ENCODE measurements around the gene EMC9. TPM values are rescaled to one million over a fixed set of nuclear protein-coding genes. Genes with fewer than 3 reads are reported as not detected.
A peak's percentile ranks its signal among the peaks of the same experiment; 100 is the strongest.

The EMC9 gene
- total RNA-seq, result 10 to 100 TPM in 2 of 3 donors, 1 to 10 TPM in 1; 9.3 to 12.3 (median 12.0) TPM
- total RNA-seq (2013), result 9.6 TPM

GRCh38 chr14:24141097-24141880 lies at the start of gene EMC9:
Gene EMC9 (minus strand): TSS chr14:24141591. CDS start chr14:24141304, 287 bp downstream.
- WGBS (ENCODE audit: insufficient coverage), result under 1% methylated on average over 65 of the region's 65 CpGs
- H3K36me3 ChIP-seq (ENCODE audit: control insufficient read depth, insufficient read depth, low read length), result peaks cover 43% of the 10 kb centered on the region

GRCh38 chr14:24190416-24190815 lies 49.0 kb upstream of the EMC9 start:
- H3K36me3 ChIP-seq (ENCODE audit: control insufficient read depth, insufficient read depth, low read length), result peaks cover 23% of the 10 kb centered on the region
- Mint-ChIP-seq H3K4me3 (no peak overlapping the region), H3K27me3 (ENCODE audit: low read depth in 2 of 2) (no peaks in the 10 kb centered on the region), H3K27ac (peak overlapping the region; percentile 83 to 97), H3K9me3 (no peaks in the 10 kb centered on the region), H3K4me1 (peaks cover 42 to 49% of the 10 kb centered on the region in 2 donors), H3K36me3 (no peaks in the 10 kb centered on the region)
- DNase-seq, result no peak
- no peaks in the 10 kb centered on the region for H3K9me3 ChIP-seq (ENCODE audit: control insufficient read depth, insufficient read depth, low read length)
- no peaks in the 10 kb centered on the region for H3K27me3 ChIP-seq (ENCODE audit: control insufficient read depth, insufficient read depth, low read length)
- ATAC-seq, result no peak
- no peak overlapping the region for H3K4me3 ChIP-seq (ENCODE audit: low read length)
- 96% methylated on average over 8 of the region's 10 CpGs for WGBS (ENCODE audit: insufficient coverage)
- peaks cover 31% of the 10 kb centered on the region for H3K4me1 ChIP-seq (ENCODE audit: control insufficient read depth, insufficient read depth, low read length)
- TF ChIP-seq, protein P1, sequence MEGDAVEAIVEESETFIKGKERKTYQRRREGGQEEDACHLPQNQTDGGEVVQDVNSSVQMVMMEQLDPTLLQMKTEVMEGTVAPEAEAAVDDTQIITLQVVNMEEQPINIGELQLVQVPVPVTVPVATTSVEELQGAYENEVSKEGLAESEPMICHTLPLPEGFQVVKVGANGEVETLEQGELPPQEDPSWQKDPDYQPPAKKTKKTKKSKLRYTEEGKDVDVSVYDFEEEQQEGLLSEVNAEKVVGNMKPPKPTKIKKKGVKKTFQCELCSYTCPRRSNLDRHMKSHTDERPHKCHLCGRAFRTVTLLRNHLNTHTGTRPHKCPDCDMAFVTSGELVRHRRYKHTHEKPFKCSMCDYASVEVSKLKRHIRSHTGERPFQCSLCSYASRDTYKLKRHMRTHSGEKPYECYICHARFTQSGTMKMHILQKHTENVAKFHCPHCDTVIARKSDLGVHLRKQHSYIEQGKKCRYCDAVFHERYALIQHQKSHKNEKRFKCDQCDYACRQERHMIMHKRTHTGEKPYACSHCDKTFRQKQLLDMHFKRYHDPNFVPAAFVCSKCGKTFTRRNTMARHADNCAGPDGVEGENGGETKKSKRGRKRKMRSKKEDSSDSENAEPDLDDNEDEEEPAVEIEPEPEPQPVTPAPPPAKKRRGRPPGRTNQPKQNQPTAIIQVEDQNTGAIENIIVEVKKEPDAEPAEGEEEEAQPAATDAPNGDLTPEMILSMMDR (IDR thresholded peaks at IDR 0.05), result no peak
- intact Hi-C loops (cut with micrococcal nuclease), result no loop called here
- H3K27ac ChIP-seq (ENCODE audit: low read length), result no peak overlapping the region

More at GRCh38 chr14:24141097-24141880, at the start of gene EMC9:
- intact Hi-C loops (cut with micrococcal nuclease), result loop anchor here (1.0 kb wide), 1 partner anchor 27 kb away; the partner anchor contains the start of genes DCAF11 and NRL
- H3K9me3 Mint-ChIP-seq, result no peaks in the 10 kb centered on the region
- H3K4me1 ChIP-seq (ENCODE audit: control insufficient read depth, insufficient read depth, low read length), result peaks cover 55% of the 10 kb centered on the region
- peak within 1 kb of the TSS; percentile 59 for H3K4me3 ChIP-seq (ENCODE audit: low read length)
- TF ChIP-seq, protein P1 (IDR thresholded peaks at IDR 0.05), result peak; percentile 20
- H3K4me1 Mint-ChIP-seq, result peaks cover 54 to 73% of the 10 kb centered on the region in 2 donors
- DNase-seq (peak; percentile 98 to 99), ATAC-seq (peak; percentile 89 to 97 (median 91))
- peak within 1 kb of the TSS; percentile 73 for H3K4me3 Mint-ChIP-seq
- peaks cover 7% of the 10 kb centered on the region for H3K36me3 Mint-ChIP-seq
- no peaks in the 10 kb centered on the region for H3K27me3 ChIP-seq (ENCODE audit: control insufficient read depth, insufficient read depth, low read length)
- H3K27me3 Mint-ChIP-seq (ENCODE audit: low read depth in 2 of 2), result no peaks in the 10 kb centered on the region
- no peaks in the 10 kb centered on the region for H3K9me3 ChIP-seq (ENCODE audit: control insufficient read depth, insufficient read depth, low read length)
- peak within 1 kb of the TSS; percentile 86 to 93 for H3K27ac Mint-ChIP-seq
- peak within 1 kb of the TSS; percentile 75 for H3K27ac ChIP-seq (ENCODE audit: low read length)

DNA sequence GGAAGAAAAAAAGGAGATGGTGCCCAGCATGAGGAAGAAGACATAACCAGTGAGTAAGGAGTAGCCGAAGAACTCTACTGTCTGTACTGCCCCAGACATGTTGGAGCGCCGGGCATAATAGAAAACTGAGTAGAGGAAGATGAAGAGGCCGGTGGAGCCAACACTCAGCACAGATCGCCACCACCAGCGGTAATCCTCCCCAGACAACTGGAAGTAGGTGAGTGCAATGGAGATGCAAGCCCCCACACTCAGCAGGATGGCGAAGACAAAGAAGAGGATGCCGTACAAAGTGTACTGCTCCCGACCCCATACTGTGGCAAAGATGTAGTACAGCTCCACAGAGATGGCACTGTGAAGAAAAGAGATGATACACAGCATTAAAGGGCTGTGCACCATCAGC lies 48.1 kb upstream of the EMC9 start:
- no peak for ATAC-seq
- Histone ChIP-seq H3K36me3 (ENCODE audit: control insufficient read depth, insufficient read depth, low read length) (peaks cover 32% of the 10 kb centered on the region), H3K9me3 (ENCODE audit: control insufficient read depth, insufficient read depth, low read length) (no peaks in the 10 kb centered on the region), H3K4me1 (ENCODE audit: control insufficient read depth, insufficient read depth, low read length) (peaks cover 24% of the 10 kb centered on the region), H3K4me3 (ENCODE audit: low read length) (no peak overlapping the region), H3K27me3 (ENCODE audit: control insufficient read depth, insufficient read depth, low read length) (no peaks in the 10 kb centered on the region), H3K27ac (ENCODE audit: low read length) (peak overlapping the region; percentile 68)
- no peaks in the 10 kb centered on the region for H3K9me3 Mint-ChIP-seq
- intact Hi-C loops (cut with micrococcal nuclease), result loop anchor here (2.0 kb wide), 3 partner anchors 43 to 109 kb away; partner anchors contain the start of genes DCAF11, DHRS1, NOP9 and NRL
- no peak overlapping the region for H3K4me3 Mint-ChIP-seq
- no peak for DNase-seq
- TF ChIP-seq, protein P1 (IDR thresholded peaks at IDR 0.05), result no peak
- WGBS (ENCODE audit: insufficient coverage), result 94% methylated on average over 9 of the region's 9 CpGs
- H3K27ac Mint-ChIP-seq, result peak overlapping the region; percentile 83 to 97
- H3K27me3 Mint-ChIP-seq (ENCODE audit: low read depth in 2 of 2), result no peaks in the 10 kb centered on the region
- no peaks in the 10 kb centered on the region for H3K36me3 Mint-ChIP-seq
- H3K4me1 Mint-ChIP-seq, result peaks cover 33 to 41% of the 10 kb centered on the region in 2 donors
